Parathyroid adenoma (tissue), 2 donors: ENCODE measurements around the gene KIFC3.

Source experiments
- H2AFZ ChIP-seq: fragments of 300-600 bp; sonication (generic); one replicate; pipeline ENCODE4 v1.7.0; 2017; ENCODE audit warnings: antibody characterized with exemption, mild to moderate bottlenecking
- H3K27ac ChIP-seq: fragments of 300-600 bp; sonication (generic); one replicate; pipeline ENCODE4 v1.7.0; 2017
- H3K27me3 ChIP-seq: fragments of 300-600 bp; sonication (generic); one replicate; pipeline ENCODE4 v1.7.0; 2017; ENCODE audit warnings: low read length; ENCODE audit not compliant: control insufficient read depth, insufficient read depth
- H3K36me3 ChIP-seq: fragments of 300-600 bp; sonication (generic); one replicate; pipeline ENCODE4 v1.7.0; 2017; ENCODE audit warnings: low read length; ENCODE audit not compliant: control insufficient read depth, insufficient read depth
- H3K4me1 ChIP-seq: fragments of 300-600 bp; sonication (generic); one replicate; pipeline ENCODE4 v1.7.0; 2017; ENCODE audit warnings: control low read depth
- H3K4me2 ChIP-seq: fragments of 300-600 bp; sonication (generic); one replicate; pipeline ENCODE4 v1.7.0; 2017; ENCODE audit warnings: low read length
- H3K4me3 ChIP-seq: fragments of 300-600 bp; sonication (generic); one replicate; pipeline ENCODE4 v1.7.0; 2017; ENCODE audit warnings: low read depth, low read length
- H3K79me2 ChIP-seq: fragments of 300-600 bp; sonication (generic); one replicate; pipeline ENCODE4 v1.7.0; 2017; ENCODE audit warnings: control low read depth
- H3K9ac ChIP-seq: fragments of 300-600 bp; sonication (generic); one replicate; pipeline ENCODE4 v1.7.0; 2017; ENCODE audit warnings: mild to moderate bottlenecking
- H3K9me3 ChIP-seq: fragments of 300-600 bp; sonication (generic); one replicate; pipeline ENCODE4 v1.7.0; 2017; ENCODE audit warnings: low read length; ENCODE audit not compliant: control insufficient read depth
- CTCF ChIP-seq: fragments of 300-600 bp; sonication (generic); IDR thresholded peaks from one replicate; pipeline ENCODE4 v1.7.0; 2017; ENCODE audit warnings: antibody characterized with exemption, mild to moderate bottlenecking
- donor health status: primary hyperparathyroidism.

KIFC3 gene

GRCh38 chr16:57763285-57764005 is 38.8 kb downstream of the KIFC3 start:
- H3K9me3 ChIP-seq, result no peaks in the 10 kb centered on the region
- H3K9ac ChIP-seq, result no peak overlapping the region
- H3K4me3 ChIP-seq, result no peak overlapping the region
- H3K36me3 ChIP-seq, result no peaks in the 10 kb centered on the region
- H3K79me2 ChIP-seq, result no peaks in the 10 kb centered on the region
- no peak overlapping the region for H3K4me2 ChIP-seq
- H3K27ac ChIP-seq, result no peak overlapping the region
- no peaks in the 10 kb centered on the region for H3K4me1 ChIP-seq
- no peak for TF ChIP-seq CTCF
- H3K27me3 ChIP-seq, result no peaks in the 10 kb centered on the region
- H2AFZ ChIP-seq, result no peak overlapping the region

GRCh38 chr16:57762365-57763040 is 39.8 kb downstream of the KIFC3 start:
- Histone ChIP-seq H3K4me3 (no peak overlapping the region), H3K9ac (no peak overlapping the region), H3K9me3 (no peaks in the 10 kb centered on the region), H3K36me3 (no peaks in the 10 kb centered on the region), H3K4me1 (no peaks in the 10 kb centered on the region), H3K79me2 (no peaks in the 10 kb centered on the region), H2AFZ (no peak overlapping the region), H3K4me2 (no peak overlapping the region), H3K27me3 (no peaks in the 10 kb centered on the region), H3K27ac (no peak overlapping the region)
- no peak for TF ChIP-seq CTCF

- no peaks in the 10 kb centered on the region for H3K4me1 ChIP-seq
- TF ChIP-seq CTCF, result no peak
- no peaks in the 10 kb centered on the region for H3K79me2 ChIP-seq
- no peak overlapping the region for H3K27ac ChIP-seq
- no peak overlapping the region for H3K9ac ChIP-seq
- no peaks in the 10 kb centered on the region for H3K36me3 ChIP-seq
- H3K9me3 ChIP-seq, result no peaks in the 10 kb centered on the region
- H3K4me3 ChIP-seq, result no peak overlapping the region
- no peak overlapping the region for H2AFZ ChIP-seq
- H3K4me2 ChIP-seq, result no peak overlapping the region
- H3K27me3 ChIP-seq, result no peaks in the 10 kb centered on the region
Measured at GRCh38 chr16:57761957-57762356, 40.3 kb downstream of the KIFC3 start.

GRCh38 chr16:57761301-57761700 is 41.0 kb downstream of the KIFC3 start:
- no peaks in the 10 kb centered on the region for H3K79me2 ChIP-seq
- no peak overlapping the region for H3K4me3 ChIP-seq
- H3K36me3 ChIP-seq, result no peaks in the 10 kb centered on the region
- no peak overlapping the region for H3K27ac ChIP-seq
- H3K4me1 ChIP-seq, result no peaks in the 10 kb centered on the region
- no peak for TF ChIP-seq CTCF
- H3K9me3 ChIP-seq, result no peaks in the 10 kb centered on the region
- no peak overlapping the region for H3K9ac ChIP-seq
- H3K27me3 ChIP-seq, result no peaks in the 10 kb centered on the region
- no peak overlapping the region for H2AFZ ChIP-seq
- H3K4me2 ChIP-seq, result no peak overlapping the region
